Keratinocyte (primary cell): ENCODE measurements around the gene ZNF784. TPM values are rescaled to one million over a fixed set of nuclear protein-coding genes. Genes with fewer than 3 reads are reported as not detected.

Source experiments
- DNase-seq: peaks from one replicate; pipeline ENCODE4 v3.0.0-alpha.2; 2011; ENCODE audit warnings: low read depth, missing footprints, low spot score
- FAIRE-seq: peaks from 2 replicates; lab custom pipeline; 2011; peaks lifted over from hg19 to GRCh38; lab: Jason Lieb, UNC
- H2AFZ ChIP-seq: 2 replicates; pipeline ENCODE4 v1.6.0; 2012; ENCODE audit warnings: low read length, control low read depth, inconsistent platforms; ENCODE audit not compliant: control insufficient read depth
- H3K27ac ChIP-seq: 2 replicates; pipeline ENCODE4 v1.5.1; 2011; ENCODE audit warnings: low read length; ENCODE audit not compliant: control insufficient read depth, insufficient read depth
- H3K27me3 ChIP-seq: 3 replicates; pipeline ENCODE4 v1.6.0; 2011; ENCODE audit warnings: low read length; ENCODE audit not compliant: control insufficient read depth, insufficient read depth; ENCODE audit errors: extremely low read depth
- H3K36me3 ChIP-seq, 2 experiments: 2 replicates in 1 of 2; 3 replicates in 1 of 2; pipeline ENCODE4 v1.5.1; 2011; ENCODE audit warnings: low read length in 2 of 2, mild to moderate bottlenecking in 1 of 2; ENCODE audit not compliant: control insufficient read depth in 2 of 2, insufficient read depth in 2 of 2; ENCODE audit errors: extremely low read depth in 1 of 2
- H3K4me1 ChIP-seq: 3 replicates; pipeline ENCODE4 v1.5.1; 2011; ENCODE audit warnings: low read length; ENCODE audit not compliant: control insufficient read depth, insufficient read depth; ENCODE audit errors: extremely low read depth
- H3K4me2 ChIP-seq: 3 replicates; pipeline ENCODE4 v1.6.0; 2011; ENCODE audit warnings: low read depth, low read length; ENCODE audit not compliant: control insufficient read depth, insufficient read depth; ENCODE audit errors: extremely low read depth
- H3K4me3 ChIP-seq, 3 experiments: fragments of 200-600 bp in 1 of 3; sonication (generic) in 1 of 3; 2 replicates in 2 of 3; 3 replicates in 1 of 3; pipeline ENCODE4 v1.5.1; 2011 to 2016; ENCODE audit warnings: low read length in 3 of 3, mild to moderate bottlenecking in 3 of 3, control low read depth in 2 of 3, inconsistent platforms in 1 of 3, low read depth in 1 of 3, mixed read lengths in 1 of 3, mixed run types in 1 of 3, moderate library complexity in 1 of 3; ENCODE audit not compliant: control insufficient read depth in 2 of 3, insufficient read depth in 2 of 3; ENCODE audit errors: extremely low read depth in 1 of 3
- H3K79me2 ChIP-seq: 2 replicates; pipeline ENCODE4 v1.6.0; 2012; ENCODE audit warnings: low read length; ENCODE audit not compliant: control insufficient read depth, insufficient read depth
- H3K9ac ChIP-seq: 3 replicates; pipeline ENCODE4 v1.6.0; 2011; ENCODE audit warnings: low read length; ENCODE audit not compliant: control insufficient read depth, insufficient read depth; ENCODE audit errors: extremely low read depth
- H3K9me1 ChIP-seq: 3 replicates; pipeline ENCODE4 v1.6.0; 2011; ENCODE audit warnings: low read length; ENCODE audit not compliant: control insufficient read depth, insufficient read depth; ENCODE audit errors: extremely low read depth
- H3K9me3 ChIP-seq: 2 replicates; pipeline ENCODE4 v1.5.1; 2012; ENCODE audit warnings: low read depth, low read length; ENCODE audit not compliant: control insufficient read depth
- H4K20me1 ChIP-seq: 3 replicates; pipeline ENCODE4 v1.6.0; 2011; ENCODE audit warnings: low read length; ENCODE audit not compliant: control insufficient read depth, insufficient read depth; ENCODE audit errors: extremely low read depth
- EZH2 ChIP-seq: IDR thresholded peaks from one replicate; pipeline ENCODE4 v1.6.1; 2012; ENCODE audit warnings: inconsistent platforms, mild to moderate bottlenecking, low read length, moderate library complexity
- dilution Hi-C: fragments of 300-500 bp; cut with MboI; formaldehyde crosslinking; loops from one replicate; pipeline ENCODE4 v1.7.0; 2020; ENCODE audit warnings: low sequenced_read_pairs; ENCODE audit not compliant: extremely low pct_ligation_motif_present
- polyA plus RNA-seq, 5 experiments: library from polyadenylated mRNA; depleted of rRNA in 3 of 5; stranded (reverse) in 3 of 5; stranded (forward) in 1 of 5; unstranded in 1 of 5; fragments of >200 nt; gene quantifications; 1 replicate in 1 of 5; 2 replicates in 3 of 5; 3 replicates in 1 of 5; pipeline versions ENCODE4 v1.2.1 to v1.2.3, GENCODE V29; 2011 to 2012; ENCODE audit warnings: missing spikeins in 2 of 5, low read depth in 1 of 5, low replicate concordance in 1 of 5
- TF ChIP-seq, protein P1 (sequence below), 3 experiments: IDR thresholded peaks in 1 of 3; conservative IDR thresholded peaks in 1 of 3; optimal IDR thresholded peaks in 1 of 3; 2 replicates in 2 of 3; 3 replicates in 1 of 3; pipeline versions ENCODE3 to v1.5.1; 2011; ENCODE audit warnings: low read length in 3 of 3, mild to moderate bottlenecking in 3 of 3, moderate library complexity in 2 of 3, control low read depth in 1 of 3, inconsistent platforms in 1 of 3; ENCODE audit not compliant: insufficient read depth in 2 of 3; ENCODE audit errors: extremely low read depth in 1 of 3

ZNF784 gene
- polyA plus RNA-seq, 1 donor (not counting 4 experiments of a cell fraction or from before 2014, with no cell fraction given): 2.1 TPM

DNA sequence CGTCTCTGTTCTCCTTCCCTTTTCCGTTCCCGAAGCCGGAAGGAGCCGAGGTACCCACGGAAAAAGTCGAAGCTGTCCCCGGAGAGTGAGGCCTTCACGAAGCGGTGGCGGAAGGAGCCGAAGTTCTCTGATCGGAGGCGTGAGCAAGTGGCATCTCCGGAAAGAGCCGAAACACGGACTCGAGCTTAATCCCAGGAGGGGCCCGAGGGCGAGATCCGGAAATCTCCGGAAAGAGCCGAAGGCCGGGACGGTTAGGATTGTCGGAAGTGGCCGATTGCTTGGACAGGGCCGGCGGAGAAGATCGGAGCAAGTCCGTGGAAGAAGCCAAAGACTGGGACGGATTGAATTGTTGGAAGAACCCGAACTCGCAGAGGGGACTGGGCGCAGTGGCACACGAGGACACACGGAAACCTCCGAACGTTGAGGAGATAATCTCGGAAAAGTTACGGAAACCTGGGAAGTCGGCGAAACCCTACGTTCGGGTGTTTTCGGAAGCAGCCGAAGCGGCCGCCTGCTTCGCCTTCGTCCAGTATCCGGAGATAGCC lies 30.0 kb upstream of the ZNF784 start:
- H3K27ac ChIP-seq: peak overlapping the region; percentile 99
- H3K9ac ChIP-seq: peak overlapping the region; percentile 98
- peaks cover 45% of the 10 kb centered on the region for H3K79me2 ChIP-seq
- no peaks in the 10 kb centered on the region for H3K27me3 ChIP-seq
- peak overlapping the region; percentile 99 for H2AFZ ChIP-seq
- H3K36me3 ChIP-seq: peaks cover 6 to 17% of the 10 kb centered on the region in 2 experiments
- H3K9me3 ChIP-seq: no peaks in the 10 kb centered on the region
- H3K9me1 ChIP-seq: no peaks in the 10 kb centered on the region
- FAIRE-seq: peak; percentile 97
- peak overlapping the region; percentile 86 for H3K4me2 ChIP-seq
- H3K4me1 ChIP-seq: peaks cover 19% of the 10 kb centered on the region
- dilution Hi-C loops: no loop called here
- peak overlapping the region; percentile 87 to 91 (median 91) for H3K4me3 ChIP-seq
- no peak for TF ChIP-seq EZH2
- TF ChIP-seq, protein P1, sequence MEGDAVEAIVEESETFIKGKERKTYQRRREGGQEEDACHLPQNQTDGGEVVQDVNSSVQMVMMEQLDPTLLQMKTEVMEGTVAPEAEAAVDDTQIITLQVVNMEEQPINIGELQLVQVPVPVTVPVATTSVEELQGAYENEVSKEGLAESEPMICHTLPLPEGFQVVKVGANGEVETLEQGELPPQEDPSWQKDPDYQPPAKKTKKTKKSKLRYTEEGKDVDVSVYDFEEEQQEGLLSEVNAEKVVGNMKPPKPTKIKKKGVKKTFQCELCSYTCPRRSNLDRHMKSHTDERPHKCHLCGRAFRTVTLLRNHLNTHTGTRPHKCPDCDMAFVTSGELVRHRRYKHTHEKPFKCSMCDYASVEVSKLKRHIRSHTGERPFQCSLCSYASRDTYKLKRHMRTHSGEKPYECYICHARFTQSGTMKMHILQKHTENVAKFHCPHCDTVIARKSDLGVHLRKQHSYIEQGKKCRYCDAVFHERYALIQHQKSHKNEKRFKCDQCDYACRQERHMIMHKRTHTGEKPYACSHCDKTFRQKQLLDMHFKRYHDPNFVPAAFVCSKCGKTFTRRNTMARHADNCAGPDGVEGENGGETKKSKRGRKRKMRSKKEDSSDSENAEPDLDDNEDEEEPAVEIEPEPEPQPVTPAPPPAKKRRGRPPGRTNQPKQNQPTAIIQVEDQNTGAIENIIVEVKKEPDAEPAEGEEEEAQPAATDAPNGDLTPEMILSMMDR (optimal IDR thresholded peaks at IDR 0.05 in 1 of 3, IDR thresholded peaks at IDR 0.05 in 1 of 3, conservative IDR thresholded peaks at IDR 0.05 in 1 of 3; ENCODE audit: extremely low read depth in 1 of 3, insufficient read depth in 2 of 3, low read length in 3 of 3): no peak
- H4K20me1 ChIP-seq: peaks cover 27% of the 10 kb centered on the region
- DNase-seq: peak; percentile 95

DNA sequence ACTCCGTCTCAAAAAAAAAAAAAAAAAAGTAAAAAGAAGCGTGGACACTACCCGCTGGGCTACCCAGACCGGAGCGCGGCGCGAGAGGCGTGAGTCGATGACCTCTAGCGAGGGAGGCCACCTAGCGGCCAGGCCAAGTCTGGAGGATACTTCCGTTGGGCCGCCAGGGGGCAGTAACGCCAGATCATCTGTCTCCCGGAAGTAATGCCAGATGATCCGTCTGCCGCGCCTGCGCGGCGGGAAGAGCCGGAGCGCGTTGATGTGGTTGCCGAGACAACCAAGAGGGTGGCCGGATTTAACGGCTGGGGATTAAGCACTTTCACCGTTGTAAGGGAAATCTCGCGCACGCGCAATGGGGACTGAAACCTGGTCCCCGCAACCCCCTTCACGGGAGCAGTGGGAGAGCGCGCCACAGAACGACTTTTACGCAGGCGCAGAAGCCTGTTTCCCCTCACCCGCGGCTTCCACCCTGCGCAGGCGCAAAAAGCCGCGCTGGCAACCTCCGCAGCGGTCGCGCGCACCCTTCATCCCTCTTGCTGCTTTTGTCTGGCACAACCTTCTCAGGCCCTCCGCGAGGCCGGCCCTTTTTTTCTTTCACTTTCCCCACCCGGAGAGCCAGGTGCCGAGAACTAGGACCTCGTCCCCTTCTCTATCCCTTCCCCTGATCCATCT lies 29.4 kb upstream of the ZNF784 start:
- FAIRE-seq (peak; percentile 80), DNase-seq (peak; percentile 96)
- Histone ChIP-seq H4K20me1 (peaks cover 22% of the 10 kb centered on the region), H3K27me3 (no peaks in the 10 kb centered on the region), H3K4me3 (peak overlapping the region; percentile 87 to 91 (median 91)), H3K4me1 (peaks cover 19% of the 10 kb centered on the region), H2AFZ (peak overlapping the region; percentile 75), H3K36me3 (peaks cover 5 to 12% of the 10 kb centered on the region in 2 experiments), H3K9ac (peak overlapping the region; percentile 98), H3K9me3 (no peaks in the 10 kb centered on the region), H3K27ac (peak overlapping the region; percentile 99), H3K79me2 (peaks cover 39% of the 10 kb centered on the region), H3K4me2 (peak overlapping the region; percentile 86), H3K9me1 (no peaks in the 10 kb centered on the region)
- dilution Hi-C loops: no loop called here
- TF ChIP-seq, protein P1 (optimal IDR thresholded peaks at IDR 0.05 in 1 of 3, IDR thresholded peaks at IDR 0.05 in 1 of 3, conservative IDR thresholded peaks at IDR 0.05 in 1 of 3; ENCODE audit: extremely low read depth in 1 of 3, insufficient read depth in 2 of 3, low read length in 3 of 3): peak; percentile 100
- TF ChIP-seq EZH2: no peak
